ENCODE measurements around the gene DNAJC12.
"Not testable (repeated sequence)": the region's sequence is repeated elsewhere in the genome, so short reads cannot be mapped to it uniquely, and the experiment has no call there.

DNAJC12 gene

DNA sequence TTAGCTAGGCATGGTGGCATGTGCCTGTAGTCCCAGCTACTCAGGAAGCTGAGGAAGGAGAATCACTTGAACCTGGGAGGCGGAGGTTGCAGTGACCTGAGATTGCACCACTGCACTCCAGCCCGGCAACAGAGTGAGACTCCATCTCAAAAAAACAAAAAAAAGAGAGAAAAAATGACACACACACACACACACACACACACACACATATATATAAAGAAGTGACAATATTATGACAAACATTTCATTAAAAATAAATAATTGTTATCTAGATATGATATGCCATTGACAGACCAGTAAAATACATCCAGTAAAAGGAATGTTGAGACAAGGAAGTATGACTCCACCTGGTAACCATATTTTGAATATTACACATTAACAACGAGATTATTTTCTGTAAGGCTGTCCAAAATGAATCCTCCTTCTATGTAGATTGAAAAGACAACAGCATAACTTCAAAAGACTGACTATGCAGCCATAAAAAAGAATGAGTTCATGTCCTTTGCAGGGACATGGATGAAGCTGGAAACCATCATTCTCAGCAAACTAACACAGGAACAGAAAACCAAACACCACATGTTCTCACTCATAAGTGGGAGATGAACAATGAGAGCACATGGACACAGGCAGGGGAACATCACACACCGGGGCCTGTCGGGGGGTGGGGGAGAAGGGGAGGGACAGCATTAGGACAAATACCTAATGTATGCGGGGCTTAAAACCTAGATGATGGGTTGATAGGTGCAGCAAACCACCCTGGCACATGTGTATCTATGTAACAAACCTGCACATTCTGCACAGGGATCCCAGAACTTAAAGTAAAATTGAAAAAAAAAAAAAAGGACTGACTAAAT, 2.2 kb downstream of the DNAJC12 start:
- not testable (repeated sequence) for H3K4me3 Mint-ChIP-seq; H3K27ac Mint-ChIP-seq (ENCODE audit: low read depth); ATAC-seq (replicated peaks; ENCODE audit: extremely low read depth, poor library complexity, severe bottlenecking); H3K27me3 Mint-ChIP-seq; H3K9me3 Mint-ChIP-seq; H3K36me3 Mint-ChIP-seq (ENCODE audit: insufficient read depth); DNase-seq (ENCODE audit: low spot score in 2 of 2); H3K4me1 Mint-ChIP-seq

DNA sequence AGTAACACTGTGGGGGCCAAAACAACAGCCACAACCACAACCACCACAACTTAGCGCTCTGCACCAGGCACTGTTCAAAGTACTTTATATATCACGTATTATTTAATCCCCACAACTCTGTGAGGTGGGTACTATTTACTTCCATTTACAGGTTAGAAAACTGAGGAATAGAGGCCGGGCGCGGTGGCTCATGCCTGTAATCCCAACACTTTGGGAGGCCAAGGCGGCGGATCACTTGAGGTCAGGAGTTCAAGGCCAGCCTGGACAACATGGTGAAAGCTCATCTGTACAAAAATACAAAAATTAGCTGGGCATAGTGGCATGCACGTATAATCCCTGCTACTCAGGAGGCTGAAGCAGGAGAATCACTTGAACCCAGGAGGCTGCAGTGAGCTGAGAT, 3.6 kb downstream of the DNAJC12 start:
- Mint-ChIP-seq H3K27ac (ENCODE audit: low read depth) (no peak overlapping the region), H3K27me3 (no peaks in the 10 kb centered on the region), H3K4me3 (no peak overlapping the region), H3K9me3 (no peaks in the 10 kb centered on the region), H3K36me3 (ENCODE audit: insufficient read depth) (peaks cover 2% of the 10 kb centered on the region), H3K4me1 (no peaks in the 10 kb centered on the region)
- ATAC-seq (replicated peaks; ENCODE audit: extremely low read depth, poor library complexity, severe bottlenecking): no peak
- no peak for DNase-seq (ENCODE audit: low spot score in 2 of 2)

DNA sequence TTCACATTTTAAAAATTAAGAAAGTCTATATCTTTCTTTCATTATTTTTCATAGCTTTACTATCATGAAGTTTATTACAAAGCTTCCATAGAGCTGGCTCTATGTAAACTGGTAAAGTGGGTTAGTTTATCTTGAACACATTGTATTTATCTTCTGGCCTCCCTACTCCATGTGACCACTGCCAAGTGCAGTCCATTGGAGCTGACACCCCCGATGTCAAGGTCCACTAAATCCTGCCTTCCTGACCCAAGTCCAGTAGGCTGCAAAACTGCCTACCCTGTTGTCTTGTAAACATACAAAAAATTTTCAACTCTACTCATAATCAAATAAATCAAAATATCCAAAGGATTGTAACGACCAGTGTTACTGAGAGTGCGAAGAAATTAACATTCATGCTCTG, 10.2 kb downstream of the DNAJC12 start:
- no peaks in the 10 kb centered on the region for H3K27me3 Mint-ChIP-seq
- no peak overlapping the region for H3K27ac Mint-ChIP-seq (ENCODE audit: low read depth)
- H3K4me1 Mint-ChIP-seq: no peaks in the 10 kb centered on the region
- H3K9me3 Mint-ChIP-seq: no peaks in the 10 kb centered on the region
- no peak for DNase-seq (ENCODE audit: low spot score in 2 of 2)
- no peak for ATAC-seq (replicated peaks; ENCODE audit: extremely low read depth, poor library complexity, severe bottlenecking)
- H3K4me3 Mint-ChIP-seq: no peak overlapping the region
- H3K36me3 Mint-ChIP-seq (ENCODE audit: insufficient read depth): no peaks in the 10 kb centered on the region

DNA sequence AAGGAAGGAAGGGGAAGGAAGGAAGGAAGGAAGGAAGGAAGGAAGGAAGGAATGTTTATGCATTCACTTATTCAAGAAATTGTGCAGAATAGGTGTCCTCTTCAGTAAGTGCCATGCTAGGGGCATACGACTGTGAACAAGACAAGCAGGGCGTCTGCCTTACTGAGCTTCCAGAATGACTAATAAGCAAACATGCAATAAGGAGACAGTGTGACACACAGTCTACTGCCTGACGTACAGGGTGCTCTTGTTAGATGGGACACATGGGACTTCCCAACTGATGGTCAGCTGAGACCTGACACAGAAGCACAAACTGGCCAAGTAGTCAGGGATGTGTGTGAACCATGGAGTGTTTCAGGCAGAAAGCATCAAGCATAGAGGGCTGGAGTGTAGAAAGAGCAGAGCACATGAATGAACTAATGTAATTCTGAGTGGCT, 18.2 kb downstream of the DNAJC12 start:
- Mint-ChIP-seq H3K27ac (ENCODE audit: low read depth) (no peak overlapping the region), H3K4me1 (no peaks in the 10 kb centered on the region)

DNA sequence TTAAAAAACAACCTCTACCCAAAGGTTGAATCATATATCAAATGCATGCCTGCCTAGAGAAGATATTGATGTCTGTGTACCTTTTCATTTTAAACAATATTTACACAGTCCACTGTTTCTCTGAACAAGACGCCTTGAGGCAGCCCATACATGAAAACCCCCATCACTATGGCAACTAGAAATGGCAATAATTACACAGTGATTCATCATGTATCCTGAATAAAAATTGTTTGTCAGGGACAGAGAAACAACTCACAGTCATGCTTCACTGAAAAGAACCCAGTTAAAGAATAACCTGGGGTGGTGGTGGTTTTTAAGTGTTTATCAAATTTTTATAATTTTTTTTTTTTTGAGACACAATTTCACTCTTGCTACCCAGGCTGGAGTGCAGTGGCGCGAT, 19.7 kb downstream of the DNAJC12 start:
- no peak for ATAC-seq (replicated peaks; ENCODE audit: extremely low read depth, poor library complexity, severe bottlenecking)
- Mint-ChIP-seq H3K4me3 (no peak overlapping the region), H3K36me3 (ENCODE audit: insufficient read depth) (no peaks in the 10 kb centered on the region), H3K27me3 (no peaks in the 10 kb centered on the region), H3K27ac (ENCODE audit: low read depth) (no peak overlapping the region), H3K9me3 (no peaks in the 10 kb centered on the region), H3K4me1 (no peaks in the 10 kb centered on the region)
- DNase-seq (ENCODE audit: low spot score in 2 of 2): no peak

More for the DNA sequence above, 18.2 kb downstream of the DNAJC12 start:
- DNase-seq (ENCODE audit: low spot score in 2 of 2) (no peak), ATAC-seq (replicated peaks; ENCODE audit: extremely low read depth, poor library complexity, severe bottlenecking) (no peak)
- Mint-ChIP-seq H3K9me3 (no peaks in the 10 kb centered on the region), H3K36me3 (ENCODE audit: insufficient read depth) (no peaks in the 10 kb centered on the region), H3K27me3 (no peaks in the 10 kb centered on the region), H3K4me3 (no peak overlapping the region)

DNA sequence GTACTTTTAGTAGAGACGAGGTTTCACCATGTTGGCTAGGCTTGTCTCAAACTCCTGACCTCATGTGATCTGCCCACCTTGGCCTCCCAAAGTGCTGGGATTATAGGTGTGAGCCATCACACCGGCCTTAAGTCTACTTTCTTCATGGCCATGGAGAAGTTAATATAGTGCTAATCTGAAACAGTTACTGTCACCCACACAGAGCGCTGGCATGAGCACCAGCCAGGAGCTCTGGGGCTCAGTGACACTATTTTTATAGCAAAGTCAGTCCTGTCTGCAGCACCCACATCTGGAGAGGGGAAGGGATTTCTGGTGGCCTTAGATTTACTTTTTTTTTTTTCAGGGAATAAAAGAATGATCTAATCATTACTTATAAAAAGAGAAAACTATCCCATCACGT, 21.3 kb downstream of the DNAJC12 start:
- Mint-ChIP-seq H3K9me3 (no peaks in the 10 kb centered on the region), H3K36me3 (ENCODE audit: insufficient read depth) (no peaks in the 10 kb centered on the region), H3K27me3 (peaks cover 8% of the 10 kb centered on the region), H3K4me1 (no peaks in the 10 kb centered on the region), H3K27ac (ENCODE audit: low read depth) (no peak overlapping the region), H3K4me3 (no peak overlapping the region)
- DNase-seq (ENCODE audit: low spot score in 2 of 2) (no peak), ATAC-seq (replicated peaks; ENCODE audit: extremely low read depth, poor library complexity, severe bottlenecking) (no peak)

DNA sequence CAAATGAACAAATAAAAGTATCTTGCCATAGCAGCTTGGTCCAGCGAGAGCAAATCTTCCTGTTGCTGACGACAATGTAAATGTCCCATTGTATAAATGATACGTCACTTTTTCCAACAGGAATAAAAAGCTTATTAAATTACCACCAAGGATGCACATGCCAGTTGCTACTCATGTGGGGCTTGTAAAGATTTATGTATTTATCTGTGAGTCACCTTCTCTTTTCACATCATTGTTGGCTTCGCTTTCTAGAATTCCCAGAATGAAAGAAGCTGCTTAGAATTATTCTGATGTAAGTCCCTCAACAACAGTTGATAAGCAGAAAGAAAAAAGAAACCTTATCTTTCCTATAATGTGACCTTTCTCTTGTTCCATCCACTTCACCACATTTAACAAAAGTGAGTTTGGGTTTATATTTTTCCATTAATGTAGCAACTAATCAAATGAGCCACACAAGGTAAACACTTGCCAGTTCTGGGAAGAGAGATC, 22.4 kb downstream of the DNAJC12 start:
- no peaks in the 10 kb centered on the region for H3K9me3 Mint-ChIP-seq
- peaks cover 19% of the 10 kb centered on the region for H3K27me3 Mint-ChIP-seq
- H3K27ac Mint-ChIP-seq (ENCODE audit: low read depth): no peak overlapping the region
- ATAC-seq (replicated peaks; ENCODE audit: extremely low read depth, poor library complexity, severe bottlenecking) (no peak), DNase-seq (ENCODE audit: low spot score in 2 of 2) (no peak)
- H3K4me3 Mint-ChIP-seq: no peak overlapping the region
- no peaks in the 10 kb centered on the region for H3K4me1 Mint-ChIP-seq
- H3K36me3 Mint-ChIP-seq (ENCODE audit: insufficient read depth): no peaks in the 10 kb centered on the region

DNA sequence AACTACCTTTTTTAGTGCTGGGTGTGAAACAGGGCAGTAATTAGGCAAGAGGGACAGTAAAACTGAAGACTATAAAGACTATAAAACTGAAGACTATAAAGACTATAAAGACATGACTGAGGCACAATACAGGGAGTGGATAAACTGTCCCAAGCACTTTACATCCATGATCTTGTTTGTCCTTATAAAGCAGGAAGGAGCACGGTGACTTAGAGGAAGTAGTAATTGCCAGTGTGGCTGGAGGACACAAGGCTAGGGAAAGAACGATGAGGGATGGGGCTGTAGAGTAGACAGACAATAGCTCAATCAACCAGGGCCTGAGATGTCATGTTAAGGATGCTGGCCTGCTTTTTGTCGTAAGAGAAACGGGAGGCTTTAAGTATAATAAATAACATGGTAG, 26.0 kb downstream of the DNAJC12 start:
- H3K36me3 Mint-ChIP-seq (ENCODE audit: insufficient read depth): no peaks in the 10 kb centered on the region
- H3K4me3 Mint-ChIP-seq: no peak overlapping the region
- H3K27ac Mint-ChIP-seq (ENCODE audit: low read depth): no peak overlapping the region

DNA sequence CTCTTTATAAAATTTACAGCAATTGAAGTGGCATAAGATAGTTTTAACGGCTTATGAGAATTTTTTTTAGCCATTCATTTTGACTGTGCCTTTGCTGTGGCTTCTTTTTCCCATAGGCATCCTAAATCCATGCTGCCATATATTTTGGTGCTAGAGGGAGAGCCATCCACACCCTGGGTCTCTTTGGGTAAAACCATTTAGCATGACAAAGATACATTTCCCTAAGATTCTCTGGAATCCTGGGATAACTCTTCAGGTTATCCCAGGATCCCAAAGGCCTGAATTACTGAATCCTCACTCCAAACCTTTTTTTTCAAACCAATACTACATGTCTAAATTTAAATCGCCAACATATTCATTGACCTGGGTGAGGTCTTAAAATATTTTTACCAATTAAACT, 28.9 kb downstream of the DNAJC12 start:
- Mint-ChIP-seq H3K4me3 (no peak overlapping the region), H3K4me1 (no peaks in the 10 kb centered on the region), H3K27ac (ENCODE audit: low read depth) (no peak overlapping the region), H3K9me3 (no peaks in the 10 kb centered on the region), H3K36me3 (ENCODE audit: insufficient read depth) (no peaks in the 10 kb centered on the region), H3K27me3 (peaks cover 59% of the 10 kb centered on the region)
- no peak for DNase-seq (ENCODE audit: low spot score in 2 of 2)
- no peak for ATAC-seq (replicated peaks; ENCODE audit: extremely low read depth, poor library complexity, severe bottlenecking)

More for the DNA sequence above, 26.0 kb downstream of the DNAJC12 start:
- H3K4me1 Mint-ChIP-seq: no peaks in the 10 kb centered on the region
- no peak for DNase-seq (ENCODE audit: low spot score in 2 of 2)
- no peaks in the 10 kb centered on the region for H3K9me3 Mint-ChIP-seq
- ATAC-seq (replicated peaks; ENCODE audit: extremely low read depth, poor library complexity, severe bottlenecking): no peak
- peaks cover 50% of the 10 kb centered on the region for H3K27me3 Mint-ChIP-seq

DNA sequence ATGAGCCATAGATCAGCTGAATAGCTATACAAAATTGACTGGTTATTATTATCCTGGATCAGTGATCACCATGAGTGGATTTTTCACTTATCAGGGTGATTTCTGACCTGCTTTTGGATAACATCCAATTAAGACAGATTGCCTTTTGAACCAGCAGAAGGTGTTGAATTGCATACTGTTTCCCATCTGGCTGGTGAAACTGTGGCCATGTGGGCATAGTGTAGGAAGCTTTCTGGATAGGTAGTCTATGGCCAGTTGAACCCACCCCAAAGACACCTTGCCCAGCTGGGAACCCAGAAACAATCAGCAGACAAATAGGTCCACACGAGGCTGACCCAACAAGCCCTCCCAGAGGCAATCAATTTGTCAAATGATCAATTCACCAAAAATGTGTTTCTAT, 29.3 kb downstream of the DNAJC12 start:
- ATAC-seq (replicated peaks; ENCODE audit: extremely low read depth, poor library complexity, severe bottlenecking) (no peak), DNase-seq (ENCODE audit: low spot score in 2 of 2) (no peak)
- H3K4me1 Mint-ChIP-seq: no peaks in the 10 kb centered on the region
- no peak overlapping the region for H3K27ac Mint-ChIP-seq (ENCODE audit: low read depth)
- H3K36me3 Mint-ChIP-seq (ENCODE audit: insufficient read depth): no peaks in the 10 kb centered on the region
- H3K9me3 Mint-ChIP-seq: no peaks in the 10 kb centered on the region
- H3K27me3 Mint-ChIP-seq: peaks cover 59% of the 10 kb centered on the region
- no peak overlapping the region for H3K4me3 Mint-ChIP-seq

DNA sequence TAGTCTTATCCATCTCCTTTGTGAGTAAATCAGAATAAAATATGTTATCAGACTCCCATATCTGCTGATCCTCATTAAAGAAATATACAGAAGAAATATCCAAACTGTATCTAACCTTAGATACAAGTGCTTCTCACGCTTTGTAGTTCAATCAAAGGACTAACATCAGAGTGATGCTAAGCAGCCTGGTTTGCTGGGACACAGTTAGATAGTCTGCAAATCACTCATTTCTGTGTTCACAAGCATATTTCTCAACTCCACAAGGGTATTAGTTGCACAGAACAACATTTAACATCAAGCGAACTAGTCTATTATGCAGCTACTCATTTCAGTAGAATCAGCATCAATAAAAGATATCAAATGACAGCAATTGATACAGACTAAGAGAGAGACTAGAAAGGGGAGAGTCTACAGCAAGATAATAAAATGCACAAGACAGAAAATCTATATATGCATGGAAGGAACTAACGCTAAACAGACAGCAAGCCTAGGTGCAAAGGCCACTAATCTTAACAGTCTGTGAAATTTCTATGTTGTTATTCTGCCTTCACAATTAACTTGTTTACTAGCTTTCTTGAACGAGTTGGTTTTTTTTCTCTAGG, 30.0 kb downstream of the DNAJC12 start:
- no peaks in the 10 kb centered on the region for H3K36me3 Mint-ChIP-seq (ENCODE audit: insufficient read depth)
- H3K27ac Mint-ChIP-seq (ENCODE audit: low read depth): no peak overlapping the region
- ATAC-seq (replicated peaks; ENCODE audit: extremely low read depth, poor library complexity, severe bottlenecking) (no peak), DNase-seq (ENCODE audit: low spot score in 2 of 2) (no peak)
- H3K27me3 Mint-ChIP-seq: peaks cover 59% of the 10 kb centered on the region
- H3K9me3 Mint-ChIP-seq: no peaks in the 10 kb centered on the region
- no peaks in the 10 kb centered on the region for H3K4me1 Mint-ChIP-seq
- H3K4me3 Mint-ChIP-seq: no peak overlapping the region

DNA sequence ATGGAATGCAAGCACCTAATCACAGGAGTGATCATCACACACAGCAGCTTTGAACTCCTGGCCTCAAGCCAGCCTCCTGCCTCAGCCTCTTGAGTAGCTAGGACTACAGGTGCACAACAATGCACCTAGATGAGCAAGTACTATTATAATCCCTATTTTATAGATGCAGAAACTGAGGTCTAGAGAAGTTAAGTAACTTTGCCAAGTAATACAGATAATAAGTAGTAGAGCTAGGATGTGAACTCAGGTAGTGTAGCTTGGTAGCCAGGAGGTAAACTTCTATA, 33.7 kb downstream of the DNAJC12 start:
- H3K4me3 Mint-ChIP-seq: no peak overlapping the region
- no peak for ATAC-seq (replicated peaks; ENCODE audit: extremely low read depth, poor library complexity, severe bottlenecking)
- H3K36me3 Mint-ChIP-seq (ENCODE audit: insufficient read depth): no peaks in the 10 kb centered on the region

More for the DNA sequence above, 33.7 kb downstream of the DNAJC12 start:
- H3K27me3 Mint-ChIP-seq: peaks cover 28% of the 10 kb centered on the region
- no peaks in the 10 kb centered on the region for H3K4me1 Mint-ChIP-seq
- no peak for DNase-seq (ENCODE audit: low spot score in 2 of 2)
- no peaks in the 10 kb centered on the region for H3K9me3 Mint-ChIP-seq
- H3K27ac Mint-ChIP-seq (ENCODE audit: low read depth): no peak overlapping the region
